HepG2 (cell line): ENCODE measurements around the gene ENO2. TPM values are rescaled to one million over a fixed set of nuclear protein-coding genes. Genes with fewer than 3 reads are reported as not detected.

Experiments
- CBX1 ChIP-seq: IDR thresholded peaks from one replicate; pipeline ENCODE4 v1.6.1; 2016; ENCODE audit warnings: antibody characterized with exemption, low read depth
- ESRRA ChIP-seq: sonication (generic); formaldehyde crosslinking; IDR thresholded peaks from 2 replicates; pipeline ENCODE4 v1.5.1; 2020; ENCODE audit warnings: mild to moderate bottlenecking, low read depth, missing genetic modification reagents
- GLI4 ChIP-seq: sonication (generic); formaldehyde crosslinking; IDR thresholded peaks from 2 replicates; pipeline ENCODE4 v1.5.1; 2020; ENCODE audit warnings: missing genetic modification reagents, mild to moderate bottlenecking, moderate library complexity, borderline replicate concordance
- JUNB ChIP-seq: sonication (generic); formaldehyde crosslinking; IDR thresholded peaks from 2 replicates; pipeline ENCODE4 v1.8.0; 2022; ENCODE audit warnings: missing genetic modification reagents, mild to moderate bottlenecking, borderline replicate concordance
- KDM5A ChIP-seq: fragments of 200-600 bp; sonication (generic); IDR thresholded peaks from 2 replicates; pipeline ENCODE4 v1.7.0; 2018; ENCODE audit warnings: antibody characterized with exemption, mild to moderate bottlenecking, low read length, borderline replicate concordance
- NR2C2 ChIP-seq: sonication (generic); formaldehyde crosslinking; IDR thresholded peaks from 2 replicates; pipeline ENCODE4 v1.4.0; 2020; ENCODE audit warnings: missing genetic modification reagents, mild to moderate bottlenecking, moderate library complexity, borderline replicate concordance
- PHF20 ChIP-seq: sonication (generic); formaldehyde crosslinking; IDR thresholded peaks from 2 replicates; pipeline ENCODE4 v1.5.0; 2020; ENCODE audit warnings: mild to moderate bottlenecking, missing genetic modification reagents
- PTBP1 ChIP-seq: fragments of 200-400 bp; formaldehyde crosslinking; IDR thresholded peaks from 2 replicates; pipeline ENCODE4 v1.6.1; 2018; ENCODE audit warnings: low read length, low read depth; ENCODE audit not compliant: poor library complexity, severe bottlenecking
- SP140L ChIP-seq: sonication (generic); formaldehyde crosslinking; IDR thresholded peaks from 2 replicates; pipeline ENCODE4 v1.4.0; 2020; ENCODE audit warnings: missing genetic modification reagents, borderline replicate concordance
- SRSF4 ChIP-seq: fragments of 200-400 bp; formaldehyde crosslinking; IDR thresholded peaks from one replicate; pipeline ENCODE4 v1.6.1; 2018; ENCODE audit warnings: mild to moderate bottlenecking, low read depth, low read length, moderate library complexity; ENCODE audit not compliant: poor library complexity, severe bottlenecking
- THYN1 ChIP-seq: sonication (generic); formaldehyde crosslinking; IDR thresholded peaks from 2 replicates; pipeline ENCODE4 v1.8.1; 2023; ENCODE audit warnings: low read depth, mild to moderate bottlenecking, moderate library complexity, missing genetic modification reagents, borderline replicate concordance
- ZNF30 ChIP-seq: sonication (generic); formaldehyde crosslinking; IDR thresholded peaks from 2 replicates; pipeline ENCODE4 v1.5.0; 2020; ENCODE audit warnings: mild to moderate bottlenecking, missing genetic modification reagents
- ZNF432 ChIP-seq: sonication (generic); formaldehyde crosslinking; IDR thresholded peaks from 2 replicates; pipeline ENCODE4 v1.5.0; 2020; ENCODE audit warnings: missing genetic modification reagents, mild to moderate bottlenecking, borderline replicate concordance
- ZNF709 ChIP-seq: sonication (generic); formaldehyde crosslinking; IDR thresholded peaks from 2 replicates; pipeline ENCODE4 v1.5.0; 2020; ENCODE audit warnings: mild to moderate bottlenecking, missing genetic modification reagents
- ZNF737 ChIP-seq: sonication (generic); formaldehyde crosslinking; IDR thresholded peaks from 2 replicates; pipeline ENCODE4 v1.5.0; 2020; ENCODE audit warnings: missing genetic modification reagents, mild to moderate bottlenecking, borderline replicate concordance
- ZNF776 ChIP-seq: sonication (generic); formaldehyde crosslinking; IDR thresholded peaks from 2 replicates; pipeline ENCODE4 v1.4.0; 2020; ENCODE audit warnings: mild to moderate bottlenecking, missing genetic modification reagents
- ZNF780A ChIP-seq: sonication (generic); formaldehyde crosslinking; IDR thresholded peaks from 2 replicates; pipeline ENCODE4 v1.8.0; 2022; ENCODE audit warnings: mild to moderate bottlenecking, missing genetic modification reagents, moderate library complexity
- ZNF782 ChIP-seq: sonication (generic); formaldehyde crosslinking; IDR thresholded peaks from 2 replicates; pipeline ENCODE4 v1.4.0; 2020; ENCODE audit warnings: missing genetic modification reagents, mild to moderate bottlenecking, borderline replicate concordance
- ZSCAN9 ChIP-seq: IDR thresholded peaks from 2 replicates; pipeline ENCODE4 v1.6.1; 2016; ENCODE audit warnings: borderline replicate concordance
- polyA plus RNA-seq, 8 experiments: library from polyadenylated mRNA; depleted of rRNA in 3 of 8; stranded (reverse) in 7 of 8; unstranded in 1 of 8; fragments of >200 nt; fragmentation: Illumina TruSeq in 4 of 8; extraction: Trizol in 4 of 8; gene quantifications; 2 replicates each; pipeline versions ENCODE4 v1.2.1 to v1.2.3, GENCODE V29; 2011 to 2016; ENCODE audit warnings: low read depth in 4 of 8, missing spikeins in 1 of 8, mixed read lengths in 1 of 8; ENCODE audit not compliant: insufficient read depth in 1 of 8
- total RNA-seq, 5 experiments: library from RNA; depleted of rRNA; stranded (reverse); fragments of >200 nt; fragmentation: Illumina TruSeq; extraction: Trizol; gene quantifications; 2 replicates each; pipeline ENCODE4 v1.2.3, GENCODE V29; 2016; ENCODE audit warnings: low read depth in 1 of 5
- TF ChIP-seq, protein P1 (sequence below): sonication (generic); formaldehyde crosslinking; IDR thresholded peaks from 2 replicates; pipeline ENCODE4 v1.4.0; 2020; ENCODE audit warnings: missing genetic modification reagents
- TF ChIP-seq, protein P2 (sequence below): sonication (generic); formaldehyde crosslinking; IDR thresholded peaks from 2 replicates; pipeline ENCODE4 v1.4.0; 2020; ENCODE audit warnings: missing genetic modification reagents
- TF ChIP-seq, protein P3 (sequence below): sonication (generic); formaldehyde crosslinking; IDR thresholded peaks from 2 replicates; pipeline ENCODE4 v1.5.0; 2020; ENCODE audit warnings: missing genetic modification reagents, mild to moderate bottlenecking, borderline replicate concordance
- TF ChIP-seq, protein P4 (sequence below): IDR thresholded peaks from 2 replicates; pipeline ENCODE4 v1.6.1; 2016; ENCODE audit warnings: mild to moderate bottlenecking, missing biosample characterization, missing genetic modification reagents

ENO2 gene
- total and polyA plus RNA-seq, 2 of the 13 experiments (the other 11 are each of a cell fraction or from before 2014, with no cell fraction given), result 19.3 to 136 TPM

DNA sequence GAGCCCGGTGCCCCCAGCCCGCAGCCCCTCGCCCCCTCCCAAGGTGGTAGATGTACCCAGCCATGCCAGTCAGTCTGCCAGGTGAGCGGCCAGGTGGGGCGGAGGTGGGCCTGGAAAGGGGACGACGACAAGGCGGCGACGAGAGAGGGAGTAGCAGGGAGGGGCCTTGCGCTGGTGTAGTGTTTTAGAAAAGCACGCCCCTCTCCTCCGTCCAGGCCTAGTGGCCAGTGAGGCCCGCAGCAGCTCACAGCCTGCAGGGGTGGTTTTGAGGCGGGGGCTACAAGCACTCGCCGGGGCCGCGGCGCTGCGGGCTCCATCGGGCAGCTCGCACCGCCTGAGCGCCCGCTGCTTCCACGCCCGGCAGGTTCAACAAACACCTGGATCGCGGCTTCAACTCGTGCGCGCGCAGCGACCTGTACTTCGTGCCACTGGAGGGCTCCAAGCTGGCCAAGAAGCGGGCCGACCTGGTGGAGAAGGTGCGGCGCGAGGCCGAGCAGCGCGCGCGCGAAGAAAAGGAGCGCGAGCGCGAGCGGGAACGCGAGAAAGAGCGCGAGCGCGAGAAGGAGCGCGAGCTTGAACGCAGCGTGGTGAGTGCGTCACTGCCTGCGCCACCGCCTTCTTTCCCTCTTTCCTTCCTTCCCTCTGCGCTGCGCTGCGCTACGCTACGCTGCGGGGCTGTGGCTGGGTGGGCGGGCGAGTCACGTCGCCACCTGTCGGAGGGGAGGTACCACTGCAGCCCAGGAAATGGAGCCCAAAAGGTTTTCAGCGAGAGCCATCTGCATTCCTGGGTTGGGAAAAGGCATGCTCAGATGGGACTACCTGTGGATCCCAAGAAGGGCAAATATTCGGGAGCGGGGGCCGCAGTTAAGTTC, 23.3 kb downstream of the ENO2 start (continued):
- TF ChIP-seq ZNF776, result peak; percentile 92
- TF ChIP-seq ESRRA (CRISPR knock-in tag), result no peak; the same call in 1 of the 2 replicates
- TF ChIP-seq, protein P1, sequence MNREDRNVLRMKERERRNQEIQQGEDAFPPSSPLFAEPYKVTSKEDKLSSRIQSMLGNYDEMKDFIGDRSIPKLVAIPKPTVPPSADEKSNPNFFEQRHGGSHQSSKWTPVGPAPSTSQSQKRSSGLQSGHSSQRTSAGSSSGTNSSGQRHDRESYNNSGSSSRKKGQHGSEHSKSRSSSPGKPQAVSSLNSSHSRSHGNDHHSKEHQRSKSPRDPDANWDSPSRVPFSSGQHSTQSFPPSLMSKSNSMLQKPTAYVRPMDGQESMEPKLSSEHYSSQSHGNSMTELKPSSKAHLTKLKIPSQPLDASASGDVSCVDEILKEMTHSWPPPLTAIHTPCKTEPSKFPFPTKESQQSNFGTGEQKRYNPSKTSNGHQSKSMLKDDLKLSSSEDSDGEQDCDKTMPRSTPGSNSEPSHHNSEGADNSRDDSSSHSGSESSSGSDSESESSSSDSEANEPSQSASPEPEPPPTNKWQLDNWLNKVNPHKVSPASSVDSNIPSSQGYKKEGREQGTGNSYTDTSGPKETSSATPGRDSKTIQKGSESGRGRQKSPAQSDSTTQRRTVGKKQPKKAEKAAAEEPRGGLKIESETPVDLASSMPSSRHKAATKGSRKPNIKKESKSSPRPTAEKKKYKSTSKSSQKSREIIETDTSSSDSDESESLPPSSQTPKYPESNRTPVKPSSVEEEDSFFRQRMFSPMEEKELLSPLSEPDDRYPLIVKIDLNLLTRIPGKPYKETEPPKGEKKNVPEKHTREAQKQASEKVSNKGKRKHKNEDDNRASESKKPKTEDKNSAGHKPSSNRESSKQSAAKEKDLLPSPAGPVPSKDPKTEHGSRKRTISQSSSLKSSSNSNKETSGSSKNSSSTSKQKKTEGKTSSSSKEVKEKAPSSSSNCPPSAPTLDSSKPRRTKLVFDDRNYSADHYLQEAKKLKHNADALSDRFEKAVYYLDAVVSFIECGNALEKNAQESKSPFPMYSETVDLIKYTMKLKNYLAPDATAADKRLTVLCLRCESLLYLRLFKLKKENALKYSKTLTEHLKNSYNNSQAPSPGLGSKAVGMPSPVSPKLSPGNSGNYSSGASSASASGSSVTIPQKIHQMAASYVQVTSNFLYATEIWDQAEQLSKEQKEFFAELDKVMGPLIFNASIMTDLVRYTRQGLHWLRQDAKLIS, result 0 out of 2 replicates have a peak, but pooled peaks have one; percentile 84
- no peak for TF ChIP-seq SRSF4
- no peak for TF ChIP-seq PTBP1
- TF ChIP-seq ZNF782 (CRISPR knock-in tag), result peak; percentile 49; the same call in 1 of the 2 replicates
- TF ChIP-seq, protein P2, sequence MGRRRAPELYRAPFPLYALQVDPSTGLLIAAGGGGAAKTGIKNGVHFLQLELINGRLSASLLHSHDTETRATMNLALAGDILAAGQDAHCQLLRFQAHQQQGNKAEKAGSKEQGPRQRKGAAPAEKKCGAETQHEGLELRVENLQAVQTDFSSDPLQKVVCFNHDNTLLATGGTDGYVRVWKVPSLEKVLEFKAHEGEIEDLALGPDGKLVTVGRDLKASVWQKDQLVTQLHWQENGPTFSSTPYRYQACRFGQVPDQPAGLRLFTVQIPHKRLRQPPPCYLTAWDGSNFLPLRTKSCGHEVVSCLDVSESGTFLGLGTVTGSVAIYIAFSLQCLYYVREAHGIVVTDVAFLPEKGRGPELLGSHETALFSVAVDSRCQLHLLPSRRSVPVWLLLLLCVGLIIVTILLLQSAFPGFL (CRISPR knock-in tag), result no peak
- 0 out of 2 replicates have a peak, but pooled peaks have one; percentile 47 for TF ChIP-seq THYN1
- peak; percentile 74; the same call in 1 of the 2 replicates for TF ChIP-seq NR2C2 (CRISPR knock-in tag)
- peak; percentile 88 for TF ChIP-seq CBX1
- peak; percentile 81; the same call in 1 of the 2 replicates for TF ChIP-seq KDM5A
- TF ChIP-seq, protein P3, sequence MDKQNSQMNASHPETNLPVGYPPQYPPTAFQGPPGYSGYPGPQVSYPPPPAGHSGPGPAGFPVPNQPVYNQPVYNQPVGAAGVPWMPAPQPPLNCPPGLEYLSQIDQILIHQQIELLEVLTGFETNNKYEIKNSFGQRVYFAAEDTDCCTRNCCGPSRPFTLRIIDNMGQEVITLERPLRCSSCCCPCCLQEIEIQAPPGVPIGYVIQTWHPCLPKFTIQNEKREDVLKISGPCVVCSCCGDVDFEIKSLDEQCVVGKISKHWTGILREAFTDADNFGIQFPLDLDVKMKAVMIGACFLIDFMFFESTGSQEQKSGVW, result no peak
- TF ChIP-seq, protein P4, sequence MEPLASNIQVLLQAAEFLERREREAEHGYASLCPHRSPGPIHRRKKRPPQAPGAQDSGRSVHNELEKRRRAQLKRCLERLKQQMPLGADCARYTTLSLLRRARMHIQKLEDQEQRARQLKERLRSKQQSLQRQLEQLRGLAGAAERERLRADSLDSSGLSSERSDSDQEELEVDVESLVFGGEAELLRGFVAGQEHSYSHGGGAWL, result peak; percentile 93
- TF ChIP-seq ZNF30 (CRISPR knock-in tag), result no peak
- TF ChIP-seq SP140L (CRISPR knock-in tag), result no peak
- TF ChIP-seq ZSCAN9, result no peak
- peak; percentile 77; the same call in 1 of the 2 replicates for TF ChIP-seq GLI4 (CRISPR knock-in tag)
- peak; percentile 95 for TF ChIP-seq ZNF709 (CRISPR knock-in tag)
- no peak for TF ChIP-seq ZNF780A (CRISPR knock-in tag)
- no peak for TF ChIP-seq ZNF737
- TF ChIP-seq ZNF432 (CRISPR knock-in tag), result no peak
- no peak for TF ChIP-seq JUNB
- peak; percentile 94 for TF ChIP-seq PHF20 (CRISPR knock-in tag)
